GM18498 (cell line): ENCODE results near the gene FAM228B.

Experiments
- ATAC-seq: cut with Tn5 transposase; IDR thresholded peaks from one replicate; pipeline ENCODE4 v1.9.1; 2021; ENCODE audit warnings: mild to moderate bottlenecking, moderate library complexity; ENCODE audit not compliant: unreplicated experiment

The FAM228B gene

DNA sequence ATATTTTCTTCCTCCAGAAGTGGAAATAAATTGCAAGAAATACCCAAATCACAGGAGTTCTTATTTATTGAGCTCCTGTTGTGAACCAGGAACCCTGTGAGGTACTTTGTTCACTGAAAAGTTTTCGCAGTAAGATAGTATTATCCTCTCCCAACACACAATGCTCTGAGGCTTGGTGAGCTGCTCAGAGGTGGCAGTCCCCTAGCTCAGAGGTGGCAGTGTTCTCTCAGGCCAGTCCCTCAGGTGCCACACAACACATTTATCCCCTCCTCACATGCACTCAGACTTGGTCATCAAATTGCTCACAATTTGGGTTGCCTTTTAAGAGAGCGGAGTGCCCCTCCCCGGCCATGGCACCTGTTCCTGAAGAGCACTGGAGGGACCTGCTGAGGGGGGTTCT is 77.5 kb downstream of the FAM228B start:
- ATAC-seq: no peak

GRCh38 chr2:24203029-24203786 is 79.9 kb downstream of the FAM228B start:
- no peak for ATAC-seq

DNA sequence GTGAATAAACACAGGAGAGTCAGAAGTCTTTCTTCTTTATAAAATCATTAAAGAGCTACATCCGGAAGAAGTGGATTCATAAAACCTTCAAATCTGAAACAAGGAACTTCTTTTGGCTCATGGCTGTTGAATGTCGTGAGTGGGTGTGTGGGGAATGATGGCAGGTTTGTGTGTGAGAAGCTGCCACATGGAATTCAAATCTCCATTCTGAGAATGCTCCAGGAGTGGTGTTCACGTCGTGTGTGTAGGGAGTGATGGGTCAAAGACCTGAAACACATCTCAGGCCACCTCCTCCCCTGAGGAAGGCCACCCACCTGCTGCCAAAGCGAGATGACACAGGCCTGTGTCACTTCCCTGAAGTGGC is 80.5 kb downstream of the FAM228B start:
- ATAC-seq: no peak

DNA sequence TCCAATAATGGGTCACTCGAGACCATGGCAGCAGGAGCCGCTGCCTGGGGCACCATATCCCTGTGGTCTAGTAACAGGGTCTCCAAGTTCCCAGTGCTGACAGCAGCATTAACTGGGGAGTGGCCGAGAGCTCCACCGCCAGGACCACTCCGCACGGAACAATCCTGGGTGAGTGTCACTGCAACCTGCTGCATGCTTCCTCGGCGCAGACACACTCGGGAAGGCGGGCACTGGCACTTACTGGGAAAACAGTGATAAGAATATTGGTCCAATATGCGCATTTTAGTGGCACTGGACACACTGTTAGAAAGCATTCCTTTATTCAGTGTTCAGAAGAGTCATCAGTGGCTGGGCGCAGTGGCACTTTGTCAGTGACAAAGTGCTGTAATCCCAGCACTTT is 81.2 kb downstream of the FAM228B start:
- no peak for ATAC-seq

DNA sequence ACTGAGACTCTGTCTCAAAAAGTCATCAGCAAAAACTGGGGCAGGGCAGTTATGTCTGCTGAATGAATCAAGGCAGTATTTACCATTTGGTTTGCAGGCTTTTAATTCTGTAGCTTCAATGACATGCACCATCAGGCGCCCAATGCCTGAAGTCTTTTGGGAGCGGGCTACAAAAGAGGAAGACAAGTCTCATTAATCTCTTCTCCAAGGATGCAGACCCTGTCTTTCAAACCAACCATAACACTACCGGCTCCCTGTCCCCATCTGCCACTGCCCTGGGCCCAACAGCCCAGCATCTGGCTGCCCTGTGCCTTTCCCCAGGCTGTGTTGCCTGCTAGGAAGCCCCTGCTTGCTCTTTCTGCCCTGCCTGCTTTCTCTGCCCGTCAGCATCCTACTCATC is 81.9 kb downstream of the FAM228B start:
- ATAC-seq: no peak

DNA sequence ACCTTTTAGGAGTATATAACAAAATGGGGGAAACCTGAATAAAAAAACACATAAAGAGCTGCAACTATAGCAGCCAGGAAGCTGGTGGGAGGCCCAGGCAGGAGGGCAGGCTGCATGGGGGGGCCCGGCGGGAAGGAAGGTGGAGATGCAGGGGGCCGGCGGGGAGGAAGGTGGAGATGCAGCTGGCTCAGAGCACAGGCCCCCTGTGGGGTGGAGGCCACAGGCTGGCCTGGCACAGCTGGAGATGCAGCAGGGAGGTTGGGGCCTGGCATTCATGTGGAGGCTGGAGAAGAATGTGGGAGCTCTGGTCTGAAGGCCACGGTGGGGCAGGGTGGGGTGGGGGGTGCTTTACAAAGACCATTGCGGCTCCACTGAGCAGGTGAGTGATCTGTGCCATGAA is 83.0 kb downstream of the FAM228B start:
- no peak for ATAC-seq

- ATAC-seq: no peak
Measured at GRCh38 chr2:24206714-24207113, 83.4 kb downstream of the FAM228B start.

DNA sequence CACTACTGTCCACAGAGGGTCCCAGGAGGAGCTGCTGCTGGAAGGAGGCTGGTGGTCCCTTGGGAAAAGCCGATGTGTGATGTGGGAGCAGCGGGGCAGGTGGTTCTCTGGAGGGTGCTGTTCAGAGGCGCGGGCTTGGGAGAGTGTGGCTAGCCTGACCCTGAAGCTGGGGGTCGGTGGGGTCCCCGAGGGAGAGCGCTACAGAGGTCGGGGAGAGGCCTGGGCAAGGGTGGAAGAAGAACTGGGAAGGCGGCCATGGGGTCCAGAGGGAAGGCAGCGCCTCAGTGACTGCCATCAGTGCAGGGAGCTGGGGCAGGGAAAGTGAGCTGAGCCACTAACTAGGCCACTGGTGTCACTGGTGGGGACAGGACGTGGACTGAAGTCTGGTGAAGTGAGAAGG is 84.1 kb downstream of the FAM228B start:
- no peak for ATAC-seq

- no peak for ATAC-seq
Measured at GRCh38 chr2:24208490-24208889, 85.2 kb downstream of the FAM228B start.

DNA sequence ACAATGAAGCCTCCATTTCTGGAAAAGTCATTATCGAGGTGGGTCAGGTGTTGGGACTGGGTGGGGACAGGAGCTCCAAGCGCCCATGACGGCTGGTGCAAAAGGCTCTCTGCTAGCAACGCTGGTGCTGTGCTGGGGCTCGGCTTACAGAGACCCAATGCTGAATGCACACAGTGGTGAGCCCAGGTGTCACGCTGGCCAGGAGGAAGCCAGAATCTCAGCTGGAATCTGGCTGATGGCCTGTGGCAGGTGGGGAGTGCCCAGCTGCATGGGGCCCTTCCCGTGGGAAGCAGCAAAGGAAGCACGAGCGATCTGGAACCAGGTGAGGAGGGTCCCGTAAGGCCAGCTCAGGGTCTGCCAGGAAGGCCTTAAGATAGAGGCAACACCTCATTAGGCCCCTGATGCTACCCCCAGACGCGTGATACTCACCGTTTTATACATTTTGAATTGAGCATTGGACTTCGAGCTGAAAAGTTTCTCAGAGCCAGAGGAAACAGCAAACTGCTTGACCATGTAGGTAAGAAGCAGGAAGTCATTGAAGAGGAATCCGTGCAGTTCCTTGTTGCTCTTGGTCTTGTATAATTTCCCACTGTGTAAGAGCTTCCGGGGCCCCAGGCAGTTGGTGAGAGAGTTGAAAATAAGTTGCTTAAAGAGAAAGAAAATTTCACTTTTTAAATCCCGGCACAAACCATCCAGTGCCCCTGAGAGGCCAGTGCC is 86.3 kb downstream of the FAM228B start:
- ATAC-seq: no peak

- ATAC-seq: no peak
Measured at GRCh38 chr2:24210106-24210455, 86.8 kb downstream of the FAM228B start.

GRCh38 chr2:24210723-24211122 is 87.5 kb downstream of the FAM228B start:
- ATAC-seq: no peak

DNA sequence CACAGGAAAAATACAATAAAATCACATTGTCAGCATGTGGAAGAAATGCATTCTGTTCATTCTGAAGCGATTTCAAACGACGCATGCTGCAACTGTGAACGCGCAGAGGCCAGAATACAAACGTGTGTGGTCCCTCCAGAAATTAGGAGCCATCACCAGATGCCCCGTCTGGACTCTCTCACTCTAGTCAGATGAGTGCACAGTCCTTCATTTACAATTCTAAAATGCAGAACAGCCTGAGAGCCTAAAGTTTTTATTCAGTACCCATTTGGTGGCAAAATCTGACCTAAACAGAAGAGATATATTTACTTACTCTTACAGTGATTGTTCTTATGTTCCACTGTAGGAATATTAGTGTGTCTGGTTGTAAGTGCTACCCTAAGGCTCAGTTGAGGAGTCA is 88.1 kb downstream of the FAM228B start:
- ATAC-seq: no peak

GRCh38 chr2:24214880-24215279 is 91.6 kb downstream of the FAM228B start:
- peak; percentile 93 for ATAC-seq
